MM.1S (cell line): Measurements from ENCODE around the gene CHCT1.

Experiments used
- DNase-seq: peaks from one replicate; pipeline ENCODE4 v3.0.0-alpha.2; 2015
- H2AFZ ChIP-seq: fragments of 300-600 bp; sonication (generic); 2 replicates; pipeline ENCODE4 v1.6.0; 2016; ENCODE audit warnings: antibody characterized with exemption, low read length
- H3F3A ChIP-seq: fragments of 300-600 bp; sonication (generic); 2 replicates; pipeline ENCODE4 v1.6.1; 2016; ENCODE audit warnings: mild to moderate bottlenecking, antibody characterized with exemption, low read length, moderate library complexity, mixed read lengths; ENCODE audit not compliant: insufficient read depth
- H3K27ac ChIP-seq: fragments of 300-600 bp; sonication (generic); 2 replicates; pipeline ENCODE4 v1.5.1; 2016; ENCODE audit warnings: mild to moderate bottlenecking, low read length
- H3K27me3 ChIP-seq: fragments of 300-600 bp; sonication (generic); replicated peaks from 2 replicates; pipeline ENCODE4 v1.6.0; 2016; ENCODE audit warnings: low read length; ENCODE audit not compliant: insufficient read depth
- H3K36me3 ChIP-seq: fragments of 300-600 bp; sonication (generic); replicated peaks from 2 replicates; pipeline ENCODE4 v1.6.1; 2016; ENCODE audit warnings: mild to moderate bottlenecking, low read length, mixed read lengths; ENCODE audit not compliant: insufficient read depth
- H3K4me1 ChIP-seq: fragments of 300-600 bp; sonication (generic); 2 replicates; pipeline ENCODE4 v1.6.1; 2016; ENCODE audit warnings: low read length, mixed read lengths
- H3K4me2 ChIP-seq: fragments of 300-600 bp; sonication (generic); 2 replicates; pipeline ENCODE4 v1.6.0; 2016; ENCODE audit warnings: low read depth, low read length
- H3K4me3 ChIP-seq: fragments of 300-600 bp; sonication (generic); 2 replicates; pipeline ENCODE4 v1.5.1; 2016; ENCODE audit warnings: low read length, mixed read lengths
- H3K79me2 ChIP-seq: fragments of 300-600 bp; sonication (generic); 2 replicates; pipeline ENCODE4 v1.6.1; 2016; ENCODE audit warnings: mixed run types, low read length, mixed read lengths
- H3K9ac ChIP-seq: fragments of 300-600 bp; sonication (generic); 2 replicates; pipeline ENCODE4 v1.6.1; 2016; ENCODE audit warnings: low read length, mixed read lengths
- H3K9me2 ChIP-seq: fragments of 300-600 bp; sonication (generic); replicated peaks from 2 replicates; pipeline ENCODE4 v1.6.1; 2016; ENCODE audit warnings: mild to moderate bottlenecking, low read length, mixed read lengths; ENCODE audit not compliant: insufficient read depth
- H3K9me3 ChIP-seq: fragments of 300-600 bp; sonication (generic); replicated peaks from 2 replicates; pipeline ENCODE4 v1.6.1; 2016; ENCODE audit warnings: mild to moderate bottlenecking, low read length, mixed read lengths; ENCODE audit not compliant: insufficient read depth
- H4K20me1 ChIP-seq: fragments of 300-600 bp; sonication (generic); 2 replicates; pipeline ENCODE4 v1.6.1; 2016; ENCODE audit warnings: mild to moderate bottlenecking, low read length, moderate library complexity, mixed read lengths; ENCODE audit not compliant: insufficient read depth
- EZH2 ChIP-seq: fragments of 300-600 bp; sonication (generic); optimal IDR thresholded peaks from 2 replicates; pipeline ENCODE3; 2017; ENCODE audit warnings: low read depth, mild to moderate bottlenecking, antibody characterized with exemption, low read length, mixed read lengths
- EZH2phosphoT487 ChIP-seq: fragments of 300-600 bp; sonication (generic); IDR thresholded peaks from 2 replicates; pipeline ENCODE4 v1.6.1; 2018; ENCODE audit warnings: antibody characterized with exemption, low read length
- TF ChIP-seq, protein P1 (sequence below): fragments of 300-600 bp; sonication (generic); IDR thresholded peaks from 2 replicates; pipeline ENCODE4 v1.5.1; 2016; ENCODE audit warnings: antibody characterized with exemption, low read length, mixed read lengths

The CHCT1 gene

GRCh38 chr17:60435244-60436167, 13.2 kb downstream of the CHCT1 start:
- H3K9me2 ChIP-seq: no peaks in the 10 kb centered on the region
- H3K27me3 ChIP-seq: no peaks in the 10 kb centered on the region
- H3K4me2 ChIP-seq: no peak overlapping the region
- H3K27ac ChIP-seq: no peak overlapping the region
- H3K9ac ChIP-seq: no peak overlapping the region
- H3F3A ChIP-seq: peaks cover 18% of the 10 kb centered on the region
- H3K4me3 ChIP-seq: no peak overlapping the region
- H3K79me2 ChIP-seq: no peaks in the 10 kb centered on the region
- DNase-seq: peak; percentile 75
- H4K20me1 ChIP-seq: no peaks in the 10 kb centered on the region
- TF ChIP-seq EZH2phosphoT487 (no peak), EZH2 (no peak)
- TF ChIP-seq, protein P1, sequence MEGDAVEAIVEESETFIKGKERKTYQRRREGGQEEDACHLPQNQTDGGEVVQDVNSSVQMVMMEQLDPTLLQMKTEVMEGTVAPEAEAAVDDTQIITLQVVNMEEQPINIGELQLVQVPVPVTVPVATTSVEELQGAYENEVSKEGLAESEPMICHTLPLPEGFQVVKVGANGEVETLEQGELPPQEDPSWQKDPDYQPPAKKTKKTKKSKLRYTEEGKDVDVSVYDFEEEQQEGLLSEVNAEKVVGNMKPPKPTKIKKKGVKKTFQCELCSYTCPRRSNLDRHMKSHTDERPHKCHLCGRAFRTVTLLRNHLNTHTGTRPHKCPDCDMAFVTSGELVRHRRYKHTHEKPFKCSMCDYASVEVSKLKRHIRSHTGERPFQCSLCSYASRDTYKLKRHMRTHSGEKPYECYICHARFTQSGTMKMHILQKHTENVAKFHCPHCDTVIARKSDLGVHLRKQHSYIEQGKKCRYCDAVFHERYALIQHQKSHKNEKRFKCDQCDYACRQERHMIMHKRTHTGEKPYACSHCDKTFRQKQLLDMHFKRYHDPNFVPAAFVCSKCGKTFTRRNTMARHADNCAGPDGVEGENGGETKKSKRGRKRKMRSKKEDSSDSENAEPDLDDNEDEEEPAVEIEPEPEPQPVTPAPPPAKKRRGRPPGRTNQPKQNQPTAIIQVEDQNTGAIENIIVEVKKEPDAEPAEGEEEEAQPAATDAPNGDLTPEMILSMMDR: peak; percentile 88
- H3K9me3 ChIP-seq: no peaks in the 10 kb centered on the region
- H3K4me1 ChIP-seq: peaks cover 13% of the 10 kb centered on the region
- H2AFZ ChIP-seq: no peak overlapping the region
- H3K36me3 ChIP-seq: no peaks in the 10 kb centered on the region

DNA sequence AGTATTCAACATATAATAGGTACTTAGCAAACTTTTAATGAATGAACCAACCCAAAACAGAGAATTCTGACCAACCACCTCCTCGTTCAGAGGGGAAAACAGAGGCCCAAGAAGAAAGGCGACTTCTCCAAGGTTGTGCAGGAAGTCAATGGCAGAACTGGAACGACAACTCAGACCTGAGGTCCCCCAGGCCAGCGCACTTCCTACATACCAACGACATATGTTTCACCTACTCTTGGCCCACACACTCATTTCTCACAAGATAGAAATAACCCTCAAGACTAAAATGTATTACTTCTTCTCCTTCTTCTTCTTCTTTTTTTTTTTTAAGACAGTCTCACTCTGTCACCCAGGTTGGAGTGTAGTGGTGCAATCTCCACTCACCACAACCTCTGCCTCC, 14.4 kb downstream of the CHCT1 start:
- peaks cover 18% of the 10 kb centered on the region for H3F3A ChIP-seq
- H3K27ac ChIP-seq: peak overlapping the region; percentile 77; the same call in 1 of the 2 replicates
- no peak overlapping the region for H3K9ac ChIP-seq
- DNase-seq: no peak
- H2AFZ ChIP-seq: 0 out of 2 replicates have a peak overlapping the region, but pooled peaks have one; percentile 73
- no peak overlapping the region for H3K4me3 ChIP-seq
- no peaks in the 10 kb centered on the region for H3K36me3 ChIP-seq
- no peaks in the 10 kb centered on the region for H3K9me2 ChIP-seq
- no peaks in the 10 kb centered on the region for H4K20me1 ChIP-seq
- no peaks in the 10 kb centered on the region for H3K27me3 ChIP-seq
- H3K4me2 ChIP-seq: peak overlapping the region; percentile 61; the same call in 1 of the 2 replicates
- peaks cover 13% of the 10 kb centered on the region for H3K4me1 ChIP-seq
- no peaks in the 10 kb centered on the region for H3K9me3 ChIP-seq
- no peaks in the 10 kb centered on the region for H3K79me2 ChIP-seq
- TF ChIP-seq, protein P1: no peak
- no peak for TF ChIP-seq EZH2
- TF ChIP-seq EZH2phosphoT487: no peak

GRCh38 chr17:60439501-60439900, 17.2 kb downstream of the CHCT1 start:
- Histone ChIP-seq H3K27ac (peak overlapping the region; percentile 27; the same call in 1 of the 2 replicates), H3K27me3 (no peaks in the 10 kb centered on the region), H3K9me3 (no peaks in the 10 kb centered on the region), H3K4me3 (no peak overlapping the region), H3K9ac (no peak overlapping the region), H2AFZ (no peak overlapping the region), H3F3A (peaks cover 18% of the 10 kb centered on the region), H3K79me2 (no peaks in the 10 kb centered on the region), H3K36me3 (no peaks in the 10 kb centered on the region), H3K9me2 (no peaks in the 10 kb centered on the region), H4K20me1 (no peaks in the 10 kb centered on the region), H3K4me2 (peak overlapping the region; percentile 18; the same call in 1 of the 2 replicates), H3K4me1 (peaks cover 13% of the 10 kb centered on the region)
- peak; percentile 51 for DNase-seq
- TF ChIP-seq, protein P1: no peak
- no peak for TF ChIP-seq EZH2phosphoT487
- no peak for TF ChIP-seq EZH2
